SU-DHL-6 (cell line): Measurements from ENCODE around the gene ZNF512B.

ENCODE experiments used
- H2AFZ ChIP-seq: fragments of 200-600 bp; sonication (generic); 2 replicates; pipeline ENCODE4 v1.6.1; 2014; ENCODE audit warnings: low read depth, mild to moderate bottlenecking, moderate library complexity, mixed read lengths, antibody characterized with exemption, low read length; ENCODE audit not compliant: severe bottlenecking
- H3F3A ChIP-seq: fragments of 200-600 bp; shearing (Covaris generic); 2 replicates; pipeline ENCODE4 v1.6.0; 2016; ENCODE audit warnings: antibody characterized with exemption, mild to moderate bottlenecking; ENCODE audit not compliant: insufficient read depth
- H3K27ac ChIP-seq: fragments of 200-600 bp; sonication (generic); 2 replicates; pipeline ENCODE4 v1.5.1; 2016; ENCODE audit warnings: low read depth, mild to moderate bottlenecking, low read length, moderate library complexity, mixed read lengths
- H3K27me3 ChIP-seq: fragments of 200-600 bp; sonication (generic), shearing (Covaris generic); 2 replicates; pipeline ENCODE4 v1.6.0; 2014; ENCODE audit warnings: mild to moderate bottlenecking, low read length
- H3K36me3 ChIP-seq: fragments of 200-600 bp; sonication (generic); 2 replicates; pipeline ENCODE4 v1.6.1; 2014; ENCODE audit warnings: mild to moderate bottlenecking, low read length, mixed read lengths
- H3K4me2 ChIP-seq: fragments of 300-600, 200-600 bp; shearing (Covaris generic), sonication (generic); 2 replicates; pipeline ENCODE4 v1.6.0; 2014; ENCODE audit warnings: low read length, low read depth, mild to moderate bottlenecking; ENCODE audit not compliant: poor library complexity, severe bottlenecking
- H3K4me3 ChIP-seq: fragments of 200-600 bp; sonication (generic); 2 replicates; pipeline ENCODE4 v1.5.1; 2014; ENCODE audit warnings: antibody characterized with exemption, low read length, mild to moderate bottlenecking, mixed read lengths; ENCODE audit not compliant: insufficient read depth, poor library complexity, severe bottlenecking
- H3K79me2 ChIP-seq: fragments of 200-600 bp; sonication (generic); 2 replicates; pipeline ENCODE4 v1.6.1; 2014; ENCODE audit warnings: mild to moderate bottlenecking, low read length, moderate library complexity; ENCODE audit not compliant: insufficient read depth
- H3K9ac ChIP-seq: fragments of 200-600 bp; sonication (generic); 2 replicates; pipeline ENCODE4 v1.7.0; 2014; ENCODE audit warnings: mild to moderate bottlenecking, low read length
- H3K9me2 ChIP-seq: fragments of 200-600 bp; sonication (generic); replicated peaks from 2 replicates; pipeline ENCODE4 v1.6.1; 2014; ENCODE audit warnings: low read length; ENCODE audit not compliant: insufficient read depth
- H3K9me3 ChIP-seq: fragments of 200-600 bp; sonication (generic); 2 replicates; pipeline ENCODE4 v1.6.1; 2014; ENCODE audit warnings: low read length, mixed read lengths; ENCODE audit not compliant: insufficient read depth
- H4K20me1 ChIP-seq: fragments of 200-600 bp; sonication (generic); 2 replicates; pipeline ENCODE4 v1.6.1; 2014; ENCODE audit warnings: low read depth, mild to moderate bottlenecking, antibody characterized with exemption, low read length, moderate library complexity, mixed read lengths
- EZH2phosphoT487 ChIP-seq: fragments of 200-600 bp; sonication (generic), shearing (Covaris generic); conservative IDR thresholded peaks from 2 replicates; pipeline ENCODE4 v1.6.1; 2018; ENCODE audit warnings: mild to moderate bottlenecking, antibody characterized with exemption, low read length, moderate library complexity, mixed read lengths
- TF ChIP-seq, protein P1 (sequence below): fragments of 200-600 bp; sonication (generic); IDR thresholded peaks from one replicate; pipeline ENCODE4 v1.5.1; 2017; ENCODE audit warnings: antibody characterized with exemption, mild to moderate bottlenecking, low read length, moderate library complexity; ENCODE audit not compliant: insufficient read depth, poor library complexity, severe bottlenecking

Gene ZNF512B

DNA sequence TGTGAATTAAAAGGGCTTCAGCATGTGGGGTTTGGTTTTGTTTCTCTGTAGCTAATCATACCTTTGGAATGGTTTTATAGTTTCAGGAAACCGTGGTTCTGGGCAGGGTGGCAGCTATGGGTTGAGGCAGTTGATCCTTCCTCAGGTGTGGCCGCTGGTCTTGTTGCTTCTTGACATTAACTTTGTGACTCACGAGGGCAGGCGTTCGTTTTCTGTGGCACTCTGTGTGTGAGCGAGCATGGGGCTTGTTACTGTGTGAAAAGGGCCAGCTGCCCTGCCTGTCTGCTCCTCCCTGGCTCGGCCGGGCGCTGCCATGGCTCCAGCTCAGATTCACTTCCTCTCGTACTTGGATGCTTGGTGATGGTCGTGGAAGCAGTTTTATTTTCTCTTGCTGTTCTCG lies 58.6 kb downstream of the ZNF512B start:
- H3K27me3 ChIP-seq = no peaks in the 10 kb centered on the region
- no peak overlapping the region for H3K27ac ChIP-seq
- H3K4me3 ChIP-seq = no peak overlapping the region

DNA sequence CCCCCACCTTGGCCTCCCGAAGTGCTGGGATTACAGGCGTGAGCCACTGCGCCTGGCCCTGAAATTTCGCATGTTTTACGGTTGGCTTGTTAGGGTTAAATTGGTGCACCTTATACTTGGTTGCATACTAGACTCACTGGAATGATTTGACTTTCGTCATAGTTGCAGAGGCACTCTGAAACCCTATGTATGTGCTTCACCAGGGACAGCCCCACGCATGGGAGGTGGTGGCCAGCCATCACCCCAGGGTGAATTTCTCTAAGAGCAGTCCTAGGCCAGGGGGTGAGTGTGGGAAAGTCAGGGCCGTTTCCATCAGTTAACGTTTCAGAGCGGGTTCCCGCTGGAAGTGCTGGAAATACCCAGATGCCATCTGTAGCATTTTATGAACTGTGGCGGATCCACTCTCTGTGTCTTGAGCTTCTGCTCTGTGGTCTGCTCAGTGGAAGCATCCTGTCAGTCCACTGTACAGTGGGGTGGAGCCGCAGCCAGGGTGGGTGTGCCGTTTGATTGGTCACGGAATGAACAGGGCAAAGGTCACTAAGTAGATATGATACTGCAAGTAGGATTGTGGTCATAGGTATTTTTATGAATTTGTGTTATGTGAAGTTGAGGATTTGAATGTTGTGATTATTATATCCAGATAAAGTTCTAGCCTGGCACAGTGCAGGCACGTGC lies 61.6 kb downstream of the ZNF512B start:
- Histone ChIP-seq H3K9me3 (no peaks in the 10 kb centered on the region), H3K27ac (no peak overlapping the region), H3K9ac (no peak overlapping the region), H2AFZ (no peak overlapping the region), H3K4me3 (no peak overlapping the region), H4K20me1 (peaks cover 4% of the 10 kb centered on the region; the same call in 1 of the 2 replicates), H3K27me3 (no peaks in the 10 kb centered on the region), H3K4me2 (no peak overlapping the region), H3K36me3 (no peaks in the 10 kb centered on the region), H3K9me2 (no peaks in the 10 kb centered on the region), H3K79me2 (peaks cover 97% of the 10 kb centered on the region), H3F3A (no peaks in the 10 kb centered on the region; the same call in 1 of the 2 replicates)
- TF ChIP-seq, protein P1, sequence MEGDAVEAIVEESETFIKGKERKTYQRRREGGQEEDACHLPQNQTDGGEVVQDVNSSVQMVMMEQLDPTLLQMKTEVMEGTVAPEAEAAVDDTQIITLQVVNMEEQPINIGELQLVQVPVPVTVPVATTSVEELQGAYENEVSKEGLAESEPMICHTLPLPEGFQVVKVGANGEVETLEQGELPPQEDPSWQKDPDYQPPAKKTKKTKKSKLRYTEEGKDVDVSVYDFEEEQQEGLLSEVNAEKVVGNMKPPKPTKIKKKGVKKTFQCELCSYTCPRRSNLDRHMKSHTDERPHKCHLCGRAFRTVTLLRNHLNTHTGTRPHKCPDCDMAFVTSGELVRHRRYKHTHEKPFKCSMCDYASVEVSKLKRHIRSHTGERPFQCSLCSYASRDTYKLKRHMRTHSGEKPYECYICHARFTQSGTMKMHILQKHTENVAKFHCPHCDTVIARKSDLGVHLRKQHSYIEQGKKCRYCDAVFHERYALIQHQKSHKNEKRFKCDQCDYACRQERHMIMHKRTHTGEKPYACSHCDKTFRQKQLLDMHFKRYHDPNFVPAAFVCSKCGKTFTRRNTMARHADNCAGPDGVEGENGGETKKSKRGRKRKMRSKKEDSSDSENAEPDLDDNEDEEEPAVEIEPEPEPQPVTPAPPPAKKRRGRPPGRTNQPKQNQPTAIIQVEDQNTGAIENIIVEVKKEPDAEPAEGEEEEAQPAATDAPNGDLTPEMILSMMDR = no peak
- TF ChIP-seq EZH2phosphoT487 = no peak

More for the DNA sequence above, 58.6 kb downstream of the ZNF512B start:
- H2AFZ ChIP-seq = no peak overlapping the region
- H3K4me2 ChIP-seq = no peak overlapping the region
- no peaks in the 10 kb centered on the region for H3K9me2 ChIP-seq
- TF ChIP-seq EZH2phosphoT487 = no peak
- TF ChIP-seq, protein P1 = no peak
- no peaks in the 10 kb centered on the region for H3K36me3 ChIP-seq
- no peaks in the 10 kb centered on the region; the same call in 1 of the 2 replicates for H4K20me1 ChIP-seq
- no peaks in the 10 kb centered on the region; the same call in 1 of the 2 replicates for H3F3A ChIP-seq
- H3K9ac ChIP-seq = no peak overlapping the region
- H3K79me2 ChIP-seq = peaks cover 93% of the 10 kb centered on the region
- H3K9me3 ChIP-seq = 0 out of 2 replicates have a peak, but pooled peaks cover 5% of the 10 kb centered on the region
